ENCODE results near the gene PHF2.

Gene PHF2

GRCh38 chr9:93681269-93682154 lies 105.1 kb downstream of the PHF2 start:
- Histone ChIP-seq H3K27me3 (ENCODE audit: control insufficient read depth in 1 of 2, insufficient read depth in 2 of 2, low read length in 2 of 2) (no peaks in the 10 kb centered on the region), H3K4me1 (ENCODE audit: control insufficient read depth, insufficient read depth, low read length) (peaks cover 47% of the 10 kb centered on the region), H3K9ac (ENCODE audit: low read length in 2 of 2) (no peak overlapping the region), H3K4me3 (ENCODE audit: low read length in 2 of 2) (no peak overlapping the region), H3K27ac (ENCODE audit: low read length) (no peak overlapping the region), H3K9me3 (ENCODE audit: control insufficient read depth in 2 of 2, low read length in 2 of 2) (no peaks in the 10 kb centered on the region), H3K36me3 (ENCODE audit: control insufficient read depth in 2 of 2, insufficient read depth in 2 of 2, low read length in 2 of 2) (peaks cover 8 to 9% of the 10 kb centered on the region in 2 donors)

- peak overlapping the region; percentile 84 for H3K27ac ChIP-seq (ENCODE audit: low read length)
- no peaks in the 10 kb centered on the region for H3K27me3 ChIP-seq (ENCODE audit: control insufficient read depth in 1 of 2, insufficient read depth in 2 of 2, low read length in 2 of 2)
- no peak overlapping the region for H3K9ac ChIP-seq (ENCODE audit: low read length in 2 of 2)
- no peaks in the 10 kb centered on the region for H3K9me3 ChIP-seq (ENCODE audit: control insufficient read depth in 2 of 2, low read length in 2 of 2)
- H3K4me3 ChIP-seq (ENCODE audit: low read length in 2 of 2) = no peak overlapping the region
- peaks cover 47% of the 10 kb centered on the region for H3K4me1 ChIP-seq (ENCODE audit: control insufficient read depth, insufficient read depth, low read length)
- H3K36me3 ChIP-seq (ENCODE audit: control insufficient read depth in 2 of 2, insufficient read depth in 2 of 2, low read length in 2 of 2) = peaks cover 4 to 6% of the 10 kb centered on the region in 2 donors
These were observed 106.0 kb downstream of the PHF2 start for GRCh38 chr9:93682155-93682968.

GRCh38 chr9:93683331-93684134 lies 107.1 kb downstream of the PHF2 start:
- no peaks in the 10 kb centered on the region for H3K27me3 ChIP-seq (ENCODE audit: control insufficient read depth in 1 of 2, insufficient read depth in 2 of 2, low read length in 2 of 2)
- H3K9me3 ChIP-seq (ENCODE audit: control insufficient read depth in 2 of 2, low read length in 2 of 2) = no peaks in the 10 kb centered on the region
- peaks cover 47% of the 10 kb centered on the region for H3K4me1 ChIP-seq (ENCODE audit: control insufficient read depth, insufficient read depth, low read length)
- H3K27ac ChIP-seq (ENCODE audit: low read length) = peak overlapping the region; percentile 84
- peak overlapping the region; percentile 26 to 47 for H3K9ac ChIP-seq (ENCODE audit: low read length in 2 of 2)
- no peak overlapping the region for H3K4me3 ChIP-seq (ENCODE audit: low read length in 2 of 2)
- H3K36me3 ChIP-seq (ENCODE audit: control insufficient read depth in 2 of 2, insufficient read depth in 2 of 2, low read length in 2 of 2) = no peaks in the 10 kb centered on the region

- H3K27me3 ChIP-seq (ENCODE audit: control insufficient read depth in 1 of 2, insufficient read depth in 2 of 2, low read length in 2 of 2) = no peaks in the 10 kb centered on the region
- H3K4me1 ChIP-seq (ENCODE audit: control insufficient read depth, insufficient read depth, low read length) = peaks cover 47% of the 10 kb centered on the region
- peak overlapping the region in 1 of 2 donors; percentile 22 for H3K4me3 ChIP-seq (ENCODE audit: low read length in 2 of 2)
These were observed 107.9 kb downstream of the PHF2 start for GRCh38 chr9:93684161-93684765.

GRCh38 chr9:93684806-93685543 lies 108.6 kb downstream of the PHF2 start:
- Histone ChIP-seq H3K27ac (ENCODE audit: low read length) (peak overlapping the region; percentile 84), H3K27me3 (ENCODE audit: control insufficient read depth in 1 of 2, insufficient read depth in 2 of 2, low read length in 2 of 2) (no peaks in the 10 kb centered on the region), H3K36me3 (ENCODE audit: control insufficient read depth in 2 of 2, insufficient read depth in 2 of 2, low read length in 2 of 2) (no peaks in the 10 kb centered on the region), H3K4me1 (ENCODE audit: control insufficient read depth, insufficient read depth, low read length) (peaks cover 47% of the 10 kb centered on the region), H3K9me3 (ENCODE audit: control insufficient read depth in 2 of 2, low read length in 2 of 2) (no peaks in the 10 kb centered on the region), H3K9ac (ENCODE audit: low read length in 2 of 2) (peak overlapping the region; percentile 13 to 51), H3K4me3 (ENCODE audit: low read length in 2 of 2) (peak overlapping the region in 1 of 2 donors; percentile 22)

More at GRCh38 chr9:93684161-93684765, 107.9 kb downstream of the PHF2 start:
- Histone ChIP-seq H3K9ac (ENCODE audit: low read length in 2 of 2) (peak overlapping the region; percentile 40 to 51), H3K36me3 (ENCODE audit: control insufficient read depth in 2 of 2, insufficient read depth in 2 of 2, low read length in 2 of 2) (no peaks in the 10 kb centered on the region), H3K9me3 (ENCODE audit: control insufficient read depth in 2 of 2, low read length in 2 of 2) (no peaks in the 10 kb centered on the region), H3K27ac (ENCODE audit: low read length) (peak overlapping the region; percentile 84)

GRCh38 chr9:93686127-93686879 lies 109.9 kb downstream of the PHF2 start:
- Histone ChIP-seq H3K27ac (ENCODE audit: low read length) (no peak overlapping the region), H3K9me3 (ENCODE audit: control insufficient read depth in 2 of 2, low read length in 2 of 2) (peaks cover 0 to 6% of the 10 kb centered on the region in 2 donors), H3K9ac (ENCODE audit: low read length in 2 of 2) (no peak overlapping the region), H3K36me3 (ENCODE audit: control insufficient read depth in 2 of 2, insufficient read depth in 2 of 2, low read length in 2 of 2) (no peaks in the 10 kb centered on the region), H3K4me3 (ENCODE audit: low read length in 2 of 2) (no peak overlapping the region), H3K27me3 (ENCODE audit: control insufficient read depth in 1 of 2, insufficient read depth in 2 of 2, low read length in 2 of 2) (no peaks in the 10 kb centered on the region), H3K4me1 (ENCODE audit: control insufficient read depth, insufficient read depth, low read length) (peaks cover 45% of the 10 kb centered on the region)

- H3K36me3 ChIP-seq (ENCODE audit: control insufficient read depth in 2 of 2, insufficient read depth in 2 of 2, low read length in 2 of 2) = no peaks in the 10 kb centered on the region
- peaks cover 43% of the 10 kb centered on the region for H3K4me1 ChIP-seq (ENCODE audit: control insufficient read depth, insufficient read depth, low read length)
- H3K4me3 ChIP-seq (ENCODE audit: low read length in 2 of 2) = no peak overlapping the region
- H3K27ac ChIP-seq (ENCODE audit: low read length) = no peak overlapping the region
- H3K9me3 ChIP-seq (ENCODE audit: control insufficient read depth in 2 of 2, low read length in 2 of 2) = peaks cover 0 to 6% of the 10 kb centered on the region in 2 donors
- H3K27me3 ChIP-seq (ENCODE audit: control insufficient read depth in 1 of 2, insufficient read depth in 2 of 2, low read length in 2 of 2) = no peaks in the 10 kb centered on the region
- H3K9ac ChIP-seq (ENCODE audit: low read length in 2 of 2) = no peak overlapping the region
These were observed 110.5 kb downstream of the PHF2 start for GRCh38 chr9:93686880-93687236.

GRCh38 chr9:93690618-93691017 lies 114.2 kb downstream of the PHF2 start:
- Histone ChIP-seq H3K9me3 (ENCODE audit: control insufficient read depth in 2 of 2, low read length in 2 of 2) (peaks cover 4 to 6% of the 10 kb centered on the region in 2 donors), H3K4me1 (ENCODE audit: control insufficient read depth, insufficient read depth, low read length) (peaks cover 6% of the 10 kb centered on the region), H3K9ac (ENCODE audit: low read length in 2 of 2) (no peak overlapping the region), H3K4me3 (ENCODE audit: low read length in 2 of 2) (no peak overlapping the region), H3K27ac (ENCODE audit: low read length) (no peak overlapping the region), H3K36me3 (ENCODE audit: control insufficient read depth in 2 of 2, insufficient read depth in 2 of 2, low read length in 2 of 2) (no peaks in the 10 kb centered on the region), H3K27me3 (ENCODE audit: control insufficient read depth in 1 of 2, insufficient read depth in 2 of 2, low read length in 2 of 2) (no peaks in the 10 kb centered on the region)

- Histone ChIP-seq H3K4me3 (ENCODE audit: low read length in 2 of 2) (no peak overlapping the region), H3K9me3 (ENCODE audit: control insufficient read depth in 2 of 2, low read length in 2 of 2) (peaks cover 6% of the 10 kb centered on the region in 2 donors), H3K4me1 (ENCODE audit: control insufficient read depth, insufficient read depth, low read length) (no peaks in the 10 kb centered on the region), H3K9ac (ENCODE audit: low read length in 2 of 2) (no peak overlapping the region), H3K36me3 (ENCODE audit: control insufficient read depth in 2 of 2, insufficient read depth in 2 of 2, low read length in 2 of 2) (no peaks in the 10 kb centered on the region), H3K27me3 (ENCODE audit: control insufficient read depth in 1 of 2, insufficient read depth in 2 of 2, low read length in 2 of 2) (no peaks in the 10 kb centered on the region), H3K27ac (ENCODE audit: low read length) (no peak overlapping the region)
These were observed 116.7 kb downstream of the PHF2 start for GRCh38 chr9:93693129-93693528.

All from stomach smooth muscle (tissue), 2 donors.